ENCODE measurements around the gene LRCH4. TPM values are rescaled to one million over a fixed set of nuclear protein-coding genes. Genes with fewer than 3 reads are reported as not detected.

Gene LRCH4
- total RNA-seq, 1 donor from 2014 or later, result 76.6 TPM

- DNase-seq (ENCODE audit: low spot score, unreplicated experiment), result no peak
- H3K36me3 Mint-ChIP-seq (ENCODE audit: insufficient read depth), result peaks cover 7% of the 10 kb centered on the region
- H3K4me3 Mint-ChIP-seq (ENCODE audit: low read depth), result no peak overlapping the region
- H3K27me3 Mint-ChIP-seq, result no peaks in the 10 kb centered on the region
- no peak for TF ChIP-seq CTCF (IDR thresholded peaks at IDR 0.05; ENCODE audit: unreplicated experiment)
- peaks cover 3% of the 10 kb centered on the region for H3K4me1 Mint-ChIP-seq (ENCODE audit: low read depth)
- H3K9me3 Mint-ChIP-seq (ENCODE audit: low read depth), result no peaks in the 10 kb centered on the region
- H3K27ac Mint-ChIP-seq, result no peak overlapping the region
Observed at GRCh38 chr7:100578246-100579183, 7.4 kb downstream of the LRCH4 start.

GRCh38 chr7:100577507-100577906, 8.4 kb downstream of the LRCH4 start:
- no peak overlapping the region for H3K27ac Mint-ChIP-seq
- H3K27me3 Mint-ChIP-seq, result no peaks in the 10 kb centered on the region
- no peaks in the 10 kb centered on the region for H3K4me1 Mint-ChIP-seq (ENCODE audit: low read depth)
- H3K4me3 Mint-ChIP-seq (ENCODE audit: low read depth), result no peak overlapping the region
- H3K9me3 Mint-ChIP-seq (ENCODE audit: low read depth), result no peaks in the 10 kb centered on the region
- no peak for DNase-seq (ENCODE audit: low spot score, unreplicated experiment)
- no peak for TF ChIP-seq CTCF (IDR thresholded peaks at IDR 0.05; ENCODE audit: unreplicated experiment)
- peaks cover 7% of the 10 kb centered on the region for H3K36me3 Mint-ChIP-seq (ENCODE audit: insufficient read depth)

GRCh38 chr7:100577103-100577502, 8.8 kb downstream of the LRCH4 start:
- peaks cover 1% of the 10 kb centered on the region for H3K4me1 Mint-ChIP-seq (ENCODE audit: low read depth)

GRCh38 chr7:100576384-100576993, 9.4 kb downstream of the LRCH4 start:
- TF ChIP-seq CTCF (IDR thresholded peaks at IDR 0.05; ENCODE audit: unreplicated experiment), result no peak
- H3K27me3 Mint-ChIP-seq, result no peaks in the 10 kb centered on the region
- H3K27ac Mint-ChIP-seq, result no peak overlapping the region
- peaks cover 7% of the 10 kb centered on the region for H3K36me3 Mint-ChIP-seq (ENCODE audit: insufficient read depth)
- H3K4me3 Mint-ChIP-seq (ENCODE audit: low read depth), result no peak overlapping the region
- peaks cover 7% of the 10 kb centered on the region for H3K4me1 Mint-ChIP-seq (ENCODE audit: low read depth)
- no peak for DNase-seq (ENCODE audit: low spot score, unreplicated experiment)
- H3K9me3 Mint-ChIP-seq (ENCODE audit: low read depth), result no peaks in the 10 kb centered on the region

More at GRCh38 chr7:100577103-100577502, 8.8 kb downstream of the LRCH4 start:
- no peak for DNase-seq (ENCODE audit: low spot score, unreplicated experiment)
- peaks cover 7% of the 10 kb centered on the region for H3K36me3 Mint-ChIP-seq (ENCODE audit: insufficient read depth)
- H3K27ac Mint-ChIP-seq, result no peak overlapping the region
- H3K9me3 Mint-ChIP-seq (ENCODE audit: low read depth), result no peaks in the 10 kb centered on the region
- H3K27me3 Mint-ChIP-seq, result no peaks in the 10 kb centered on the region
- TF ChIP-seq CTCF (IDR thresholded peaks at IDR 0.05; ENCODE audit: unreplicated experiment), result no peak
- H3K4me3 Mint-ChIP-seq (ENCODE audit: low read depth), result no peak overlapping the region

- Mint-ChIP-seq H3K9me3 (ENCODE audit: low read depth) (no peaks in the 10 kb centered on the region), H3K27ac (no peak overlapping the region), H3K27me3 (no peaks in the 10 kb centered on the region), H3K36me3 (ENCODE audit: insufficient read depth) (peaks cover 7% of the 10 kb centered on the region), H3K4me3 (ENCODE audit: low read depth) (no peak overlapping the region), H3K4me1 (ENCODE audit: low read depth) (peaks cover 7% of the 10 kb centered on the region)
- no peak for DNase-seq (ENCODE audit: low spot score, unreplicated experiment)
- no peak for TF ChIP-seq CTCF (IDR thresholded peaks at IDR 0.05; ENCODE audit: unreplicated experiment)
Observed at GRCh38 chr7:100575746-100576383, 10.1 kb downstream of the LRCH4 start.
